Measurements from ENCODE around the gene ATOSA. TPM values are rescaled to one million over a fixed set of nuclear protein-coding genes. Genes with fewer than 3 reads are reported as not detected.

Gene ATOSA
- total RNA-seq = 41.3 and 51.9 TPM in 2 replicates

GRCh38 chr15:52679232-52680040 lies at the start of gene ATOSA:
ATOSA (minus strand) TSS chr15:52679388; CDS start chr15:52678021, 1,367 bp downstream.

Other genes starting within 250 kb of the ATOSA start
- gene MYO5A, start 150.5 kb downstream of the ATOSA start, total RNA-seq = 33.8 and 45.3 TPM in 2 replicates
- 123 and 129 TPM in 2 replicates for gene ARPP19, start 110.4 kb downstream of the ATOSA start, total RNA-seq
- not detected in 2 replicates for gene ONECUT1, start 110.9 kb upstream of the ATOSA start, total RNA-seq

All from dermis lymphatic vessel endothelial cell (primary cell).